ENCODE measurements around the gene SRP68. TPM values are rescaled to one million over a fixed set of nuclear protein-coding genes. Genes with fewer than 3 reads are reported as not detected.

Gene SRP68
- 32.8 and 53.5 TPM in 2 replicates for total RNA-seq

DNA sequence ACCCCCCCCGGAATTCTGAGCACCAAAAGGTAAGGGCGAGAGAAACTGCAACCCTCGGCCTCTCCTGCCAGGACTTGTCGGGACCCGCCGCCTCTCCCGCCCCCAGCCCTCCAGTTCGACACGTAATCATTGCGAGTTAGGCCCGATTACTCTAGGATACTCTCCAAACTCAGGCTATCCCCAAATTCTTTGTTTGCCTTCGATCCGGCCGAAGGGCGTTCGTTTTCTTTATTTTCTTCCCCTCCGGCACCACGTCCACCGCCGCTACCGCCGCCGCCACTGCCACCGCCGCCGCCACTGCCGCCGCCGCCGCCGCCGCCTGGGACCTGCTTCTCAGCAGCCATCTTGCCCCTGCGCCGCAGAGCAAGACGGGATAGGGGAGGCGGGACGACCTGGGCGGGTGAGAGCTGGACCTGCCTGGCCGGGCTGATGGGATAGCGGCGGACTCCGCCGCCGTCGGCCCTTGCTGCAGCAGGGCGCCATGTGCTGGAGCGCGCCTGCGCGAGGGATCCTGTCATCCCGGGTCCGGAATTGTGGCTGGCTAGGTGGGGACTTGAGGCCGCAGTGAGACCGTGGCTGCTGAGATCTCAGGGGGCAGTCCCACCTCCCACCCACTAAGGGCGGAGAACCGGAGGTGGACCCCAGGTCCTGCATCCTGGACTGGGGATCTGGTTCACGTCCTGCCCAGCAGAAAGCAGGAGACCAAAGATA, at the start of gene SRP68:
SRP68 (minus strand) TSS at position 370 of the 711 bp plus-strand sequence; CDS start at position 344, 26 bp downstream.

DNA sequence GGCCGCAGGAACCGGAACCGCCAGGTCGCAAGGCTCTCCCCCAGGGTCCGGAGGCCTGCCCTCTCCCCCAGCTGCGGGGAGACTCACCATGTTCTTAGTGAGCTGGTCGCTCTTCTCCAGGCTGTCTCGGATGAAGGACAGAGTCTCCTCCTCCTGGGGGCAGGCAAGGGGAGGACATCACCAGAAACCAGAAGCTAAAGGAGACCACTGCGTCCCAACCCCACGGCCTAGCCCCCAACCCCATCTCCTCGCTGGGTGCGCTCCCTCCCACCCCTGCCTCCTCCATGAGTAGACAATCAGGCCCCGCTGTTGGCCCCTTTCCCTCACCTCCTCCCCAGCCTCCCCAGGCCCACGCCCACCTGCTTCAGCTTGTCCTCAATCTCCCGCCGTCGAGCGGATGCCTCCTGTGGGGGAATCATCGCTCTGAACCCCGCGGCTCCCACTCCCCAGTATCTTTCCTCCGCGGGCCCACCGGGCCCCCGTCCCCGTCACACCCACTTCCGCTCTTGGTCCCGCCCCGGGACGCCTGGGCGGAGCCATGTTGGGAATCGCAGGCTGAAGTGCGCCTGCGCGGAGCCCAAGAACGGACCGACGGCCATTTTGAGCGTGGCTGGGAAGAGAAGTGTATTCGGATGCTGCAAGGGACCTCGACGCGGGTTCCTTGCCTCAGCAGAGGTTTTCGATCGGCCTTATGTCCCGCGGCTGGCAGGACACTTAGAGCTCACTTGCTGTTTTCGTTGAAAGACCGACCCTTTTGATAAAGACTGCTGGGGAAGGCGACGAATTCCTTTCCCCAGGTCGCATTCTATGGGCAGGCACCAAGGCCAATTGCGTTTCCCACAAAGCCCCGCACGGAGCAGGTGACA, 31.2 kb upstream of the SRP68 start, which contains the start of gene EXOC7:
EXOC7 (minus strand) TSS at position 514 of the 866 bp plus-strand sequence; CDS start at position 419, 95 bp downstream.

DNA sequence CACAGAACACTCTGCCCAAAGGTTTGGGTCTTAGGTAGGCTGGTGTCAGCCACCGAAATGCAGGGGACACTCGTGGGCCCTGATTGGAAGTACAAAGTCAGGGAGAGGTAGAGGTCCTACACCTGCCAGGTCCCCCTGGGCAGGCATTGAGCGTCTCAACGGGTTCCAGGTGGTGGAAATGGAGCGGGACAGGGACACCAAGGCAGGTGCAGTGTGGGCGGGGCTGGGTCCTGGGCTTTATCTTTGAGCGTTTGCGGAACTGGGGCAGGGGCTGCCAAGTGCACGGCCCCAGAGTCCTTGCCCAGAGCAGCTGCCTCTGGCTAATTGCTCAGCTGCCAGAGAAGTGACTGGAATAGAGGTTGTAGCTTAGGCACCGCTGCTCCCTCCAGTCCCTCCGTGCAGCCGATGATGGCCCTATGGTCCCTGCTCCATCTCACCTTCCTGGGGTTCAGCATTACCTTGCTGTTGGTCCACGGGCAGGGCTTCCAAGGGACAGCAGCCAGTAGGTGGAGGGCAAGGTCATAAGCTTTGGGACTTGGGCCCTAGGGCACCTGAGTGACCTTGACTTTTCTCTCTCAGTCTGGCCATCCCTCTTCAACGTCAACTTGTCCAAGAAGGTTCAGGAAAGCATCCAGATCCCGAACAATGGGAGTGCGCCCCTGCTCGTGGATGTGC, 6.7 kb upstream of the SRP68 start, which contains the start of gene ZACN:
ZACN (plus strand) TSS at position 323 of the 675 bp plus-strand sequence; CDS start at position 406, 83 bp downstream.

DNA sequence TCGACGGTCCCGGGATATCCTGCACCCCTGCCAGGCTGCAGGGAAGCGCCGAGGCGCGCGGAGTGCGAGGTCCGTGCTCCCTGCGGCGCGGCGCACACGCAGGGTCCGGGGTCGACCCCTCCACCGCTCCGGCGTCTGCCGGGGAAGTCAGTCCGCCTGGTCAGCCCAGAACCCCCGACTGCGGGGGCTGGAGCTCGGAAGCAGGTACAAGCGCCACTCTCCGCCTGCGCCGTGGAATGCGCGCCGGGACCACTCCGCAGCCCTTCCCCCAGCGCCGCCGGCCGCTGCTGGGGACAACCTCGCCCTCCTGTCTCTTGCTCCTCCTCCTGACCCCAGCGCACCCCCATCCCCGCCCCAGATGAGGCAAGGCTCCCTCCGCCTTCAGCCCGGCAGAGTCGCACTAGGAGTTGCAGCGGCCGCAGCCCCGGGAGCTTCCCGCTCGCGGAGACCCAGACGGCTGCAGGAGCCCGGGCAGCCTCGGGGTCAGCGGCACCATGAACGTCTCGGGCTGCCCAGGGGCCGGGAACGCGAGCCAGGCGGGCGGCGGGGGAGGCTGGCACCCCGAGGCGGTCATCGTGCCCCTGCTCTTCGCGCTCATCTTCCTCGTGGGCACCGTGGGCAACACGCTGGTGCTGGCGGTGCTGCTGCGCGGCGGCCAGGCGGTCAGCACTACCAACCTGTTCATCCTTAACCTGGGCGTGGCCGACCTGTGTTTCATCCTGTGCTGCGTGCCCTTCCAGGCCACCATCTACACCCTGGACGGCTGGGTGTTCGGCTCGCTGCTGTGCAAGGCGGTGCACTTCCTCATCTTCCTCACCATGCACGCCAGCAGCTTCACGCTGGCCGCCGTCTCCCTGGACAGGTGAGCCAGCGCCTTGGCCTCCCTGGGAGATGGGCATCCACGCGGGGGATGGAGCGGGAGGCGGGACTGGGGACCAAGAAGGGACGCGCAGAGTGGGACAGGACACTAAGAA, 2.4 kb upstream of the SRP68 start, which contains the start of gene GALR2:
GALR2 (plus strand) TSS at position 392 of the 974 bp plus-strand sequence; CDS start at position 495, 103 bp downstream.

DNA sequence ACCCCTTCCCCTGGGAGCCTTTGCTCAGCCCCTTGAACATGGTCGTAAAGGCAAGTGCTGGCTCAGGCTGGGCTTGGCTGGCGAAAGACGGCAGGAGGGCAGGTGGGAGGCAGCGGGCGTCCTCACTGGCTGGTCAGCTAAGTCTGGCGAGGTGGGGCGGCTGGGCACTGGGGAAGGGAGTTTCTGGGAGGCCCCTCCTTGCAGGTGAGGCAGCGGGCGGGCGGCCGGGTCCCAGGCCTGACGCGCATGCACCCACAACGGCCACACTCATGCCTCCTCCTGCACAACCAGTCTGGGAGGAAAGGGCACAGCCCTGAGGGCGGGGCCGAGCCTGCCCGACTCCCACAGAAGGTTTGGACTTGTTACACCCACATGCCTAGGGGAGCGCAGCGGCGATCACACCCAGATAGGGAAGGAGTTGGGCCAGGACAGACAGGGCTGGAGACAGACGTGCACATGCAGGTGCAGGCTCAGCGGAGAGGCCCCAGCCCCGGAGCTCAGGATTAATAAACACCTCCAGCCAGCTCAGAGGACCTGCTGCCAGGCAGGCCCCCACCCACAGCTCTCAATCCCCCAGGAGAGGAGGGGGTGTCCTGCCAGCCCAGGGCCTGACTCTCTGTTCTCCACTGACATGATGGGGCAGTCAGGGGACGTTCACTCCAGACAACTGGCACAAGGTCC, 45.0 kb downstream of the SRP68 start, which contains the start of gene EVPL:
EVPL (minus strand) TSS at position 148 of the 681 bp plus-strand sequence; CDS start at position 40, 108 bp downstream.

GRCh38 chr17:76000755-76001521, 71.4 kb downstream of the SRP68 start, which contains the start of gene CDK3:
CDK3 (plus strand) TSS chr17:76000855; CDS start chr17:76001426, 571 bp downstream.

Other genes starting within 250 kb of the SRP68 start
- gene UNC13D, start 228.1 kb downstream of the SRP68 start, total RNA-seq: 0.48 and 4.1 TPM in 2 replicates
- 36.0 and 60.9 TPM in 2 replicates for gene WBP2, start 217.2 kb downstream of the SRP68 start, total RNA-seq
- 13.4 and 24.3 TPM in 2 replicates for gene TRIM47, start 193.9 kb downstream of the SRP68 start, total RNA-seq
- 27.2 and 30.4 TPM in 2 replicates for gene TRIM65, start 175.6 kb downstream of the SRP68 start, total RNA-seq
- 26.5 and 28.3 TPM in 2 replicates for gene MRPL38, start 167.6 kb downstream of the SRP68 start, total RNA-seq
- 4.4 and 7.1 TPM in 2 replicates for gene FBF1, start 131.5 kb downstream of the SRP68 start, total RNA-seq
- gene ACOX1, start 93.4 kb downstream of the SRP68 start, total RNA-seq: 25.2 and 25.7 TPM in 2 replicates
- gene TEN1, start 93.3 kb downstream of the SRP68 start, total RNA-seq: 18.2 and 19.6 TPM in 2 replicates
- 0.78 and 3.7 TPM in 2 replicates for gene CDK3, start 71.7 kb downstream of the SRP68 start, total RNA-seq
- 0.16 and 0.26 TPM in 2 replicates for gene EVPL, start 45.2 kb downstream of the SRP68 start, total RNA-seq
- gene GALR2, start 2.3 kb upstream of the SRP68 start, total RNA-seq: 0.16 TPM in 1 of 2 replicates, not detected in the other
- gene ZACN, start 6.7 kb upstream of the SRP68 start, total RNA-seq: not detected in 2 replicates
- gene EXOC7, start 31.3 kb upstream of the SRP68 start, total RNA-seq: 39.0 and 57.3 TPM in 2 replicates
- not detected in 2 replicates for gene FOXJ1, start 68.7 kb upstream of the SRP68 start, total RNA-seq
- gene RNF157, start 168.0 kb upstream of the SRP68 start, total RNA-seq: 1.0 and 2.1 TPM in 2 replicates
- 12.2 and 20.3 TPM in 2 replicates for gene UBALD2, start 192.8 kb upstream of the SRP68 start, total RNA-seq
- gene QRICH2, start 235.8 kb upstream of the SRP68 start, total RNA-seq: 0.24 and 0.65 TPM in 2 replicates